Measurements from ENCODE around the gene ZNF485.
A peak's percentile ranks its signal among the peaks of the same experiment; 100 is the strongest.
"Not testable (repeated sequence)": the region's sequence is repeated elsewhere in the genome, so short reads cannot be mapped to it uniquely, and the experiment has no call there.

The ZNF485 gene

DNA sequence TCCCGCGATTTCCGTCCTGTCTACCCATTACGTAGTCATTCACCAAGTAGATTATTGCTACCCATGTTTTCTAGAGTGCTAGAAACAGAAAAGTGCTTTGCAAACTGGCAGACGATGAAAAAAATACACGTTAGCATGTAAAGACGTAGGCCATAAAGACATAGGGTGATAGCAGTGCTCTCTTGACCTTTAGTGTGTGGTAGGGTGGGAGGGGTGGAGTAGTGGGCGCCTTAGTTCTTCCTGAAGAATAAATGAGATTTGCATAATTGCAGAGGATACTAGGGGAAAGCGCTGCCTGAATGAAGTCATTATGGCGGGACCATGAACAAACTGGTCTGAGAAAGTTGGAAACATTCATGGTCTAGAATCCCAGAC, 948 bp downstream of the ZNF485 start:
- DNase-seq, result no peak

DNA sequence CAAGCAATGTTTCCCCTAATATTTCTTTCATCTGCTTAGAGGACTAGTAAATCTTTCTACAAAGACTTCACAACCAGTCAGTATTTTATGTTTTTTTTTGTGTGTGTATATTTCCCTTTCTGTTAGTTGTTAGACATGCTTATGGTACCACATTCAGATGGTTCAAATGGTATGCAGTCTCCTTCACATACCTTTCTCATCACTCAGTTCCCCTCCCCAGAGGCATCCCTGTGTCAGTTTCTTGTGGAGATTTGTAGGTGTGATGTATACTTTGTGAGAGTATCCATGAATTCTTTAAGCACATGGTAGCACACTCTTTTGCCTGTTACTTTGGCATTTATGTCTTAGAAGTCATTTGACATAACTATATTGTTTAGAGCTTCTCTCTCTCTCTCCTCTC, 4.4 kb downstream of the ZNF485 start:
- DNase-seq, result no peak

DNA sequence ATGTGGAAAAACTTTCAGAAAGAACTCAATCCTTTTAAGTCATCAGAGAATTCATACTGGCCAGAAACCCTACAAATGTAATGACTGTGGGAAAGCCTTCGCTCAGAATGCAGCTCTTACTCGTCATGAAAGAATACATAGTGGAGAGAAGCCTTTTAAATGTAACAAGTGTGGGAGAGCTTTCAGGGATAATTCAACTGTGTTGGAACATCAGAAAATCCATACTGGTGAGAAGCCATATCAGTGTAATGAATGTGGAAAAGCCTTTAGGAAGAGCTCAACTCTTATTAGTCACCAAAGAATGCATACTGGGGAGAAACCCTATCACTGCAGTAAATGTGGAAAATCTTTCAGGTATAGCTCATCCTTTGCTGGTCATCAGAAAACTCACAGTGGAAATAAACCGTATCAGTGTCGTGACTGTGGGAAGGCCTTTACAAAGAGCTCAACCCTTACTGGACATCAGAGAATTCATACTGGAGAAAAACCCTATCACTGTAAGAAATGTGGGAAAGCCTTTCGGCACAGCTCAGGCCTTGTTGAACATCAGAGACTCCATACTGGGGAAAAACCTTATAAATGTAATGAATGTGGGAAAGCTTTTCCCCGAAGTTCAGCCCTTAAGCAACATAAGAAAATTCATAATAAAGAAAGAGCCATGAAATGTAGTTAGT, 10.6 kb downstream of the ZNF485 start:
- DNase-seq, result no peak

DNA sequence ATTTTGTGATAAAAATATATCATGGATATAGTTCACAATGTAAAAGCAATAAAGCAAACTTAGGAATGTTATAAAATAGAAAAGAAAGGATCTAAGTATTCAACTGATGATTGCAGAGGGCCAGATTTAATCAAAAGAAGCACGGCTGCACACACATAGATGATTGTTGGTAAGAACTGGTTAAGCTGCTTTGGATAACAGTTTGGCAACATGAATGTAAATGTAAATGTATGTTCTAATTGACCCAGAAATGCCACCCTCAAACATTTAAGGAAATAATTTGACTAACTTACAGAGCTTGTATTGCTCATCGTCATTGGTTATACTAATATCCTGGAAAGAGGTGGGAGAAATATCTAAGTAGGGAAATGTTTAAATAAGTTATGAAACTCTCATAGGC, 13.1 kb downstream of the ZNF485 start:
- DNase-seq, result no peak

DNA sequence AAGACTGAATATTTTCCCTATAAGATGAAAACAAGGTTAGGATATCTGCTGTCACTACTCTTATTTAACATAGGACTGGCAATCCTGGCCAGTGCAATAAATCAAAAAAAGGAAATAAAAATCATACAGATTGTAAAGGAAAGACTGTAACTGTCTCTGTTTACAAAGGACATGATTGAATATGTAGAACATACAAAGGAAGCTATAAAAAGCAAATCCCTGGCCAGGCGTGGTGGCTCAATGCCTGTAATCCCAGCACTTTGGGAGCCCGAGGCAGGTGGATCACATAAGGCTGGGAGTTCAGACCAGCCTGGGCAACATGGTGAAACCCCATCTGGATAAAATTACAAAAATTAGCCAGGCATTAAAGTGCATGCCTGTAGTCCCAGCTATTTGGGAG, 15.8 kb downstream of the ZNF485 start:
- peak in 1 of 3 experiments; percentile 4 for DNase-seq

DNA sequence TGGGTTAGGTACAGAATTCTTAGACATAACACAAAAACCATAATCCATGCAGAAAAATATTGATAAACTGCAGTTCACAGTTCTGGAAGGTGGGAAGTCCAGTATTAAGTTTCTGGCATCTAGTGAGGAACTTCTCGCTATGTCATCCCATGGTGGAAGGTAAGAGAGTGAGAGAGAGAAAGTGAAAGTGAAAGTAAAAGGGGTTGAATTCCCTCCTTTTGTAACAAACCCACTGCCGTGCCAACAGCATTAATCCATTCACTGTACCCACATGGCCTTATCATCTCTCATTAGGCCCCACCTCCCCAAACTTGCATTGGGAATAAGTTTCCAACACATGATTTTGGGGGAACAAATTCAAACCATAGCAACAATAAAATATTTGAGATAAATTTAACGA, 17.1 kb downstream of the ZNF485 start:
- DNase-seq, result peak in 1 of 3 experiments; percentile 0

DNA sequence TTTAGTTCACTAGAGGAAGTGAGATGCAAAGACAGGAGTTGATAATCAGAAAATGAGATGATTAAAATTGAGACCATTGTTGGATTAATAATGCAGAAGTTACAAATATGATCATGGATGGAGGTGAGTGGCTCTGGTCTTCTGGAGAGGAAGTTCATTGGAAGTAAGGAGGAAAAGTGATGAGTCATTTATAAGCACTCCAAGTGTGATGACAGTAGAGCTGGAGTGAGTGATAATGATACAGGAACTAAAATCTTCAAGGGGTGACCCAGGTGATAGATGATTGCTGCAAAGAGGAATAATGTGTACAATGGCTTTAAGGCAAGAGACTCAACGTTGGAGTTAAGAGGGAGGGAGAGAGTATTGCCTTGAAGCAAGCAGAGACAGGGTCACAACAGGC, 21.7 kb downstream of the ZNF485 start:
- DNase-seq, result no peak

DNA sequence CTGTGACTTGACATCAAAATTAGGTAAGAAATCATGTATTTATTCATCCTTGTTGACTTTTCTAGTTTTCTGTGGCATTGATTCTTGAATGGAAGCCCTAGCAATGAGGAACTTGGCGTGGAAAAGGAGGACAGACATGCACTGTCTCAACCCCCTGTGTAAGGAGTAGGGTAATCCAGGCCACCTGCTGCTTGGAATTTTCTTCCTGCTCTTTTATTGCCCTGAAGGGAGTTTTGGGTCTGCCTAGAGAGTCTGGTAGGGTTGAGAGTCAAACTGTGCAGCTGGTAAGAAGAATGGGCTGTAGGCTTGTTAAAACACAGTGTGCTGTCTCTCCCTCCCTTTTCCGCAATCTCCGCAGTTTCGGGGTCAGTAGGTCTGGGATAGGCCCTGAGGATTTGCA, 22.7 kb downstream of the ZNF485 start:
- DNase-seq, result no peak

DNA sequence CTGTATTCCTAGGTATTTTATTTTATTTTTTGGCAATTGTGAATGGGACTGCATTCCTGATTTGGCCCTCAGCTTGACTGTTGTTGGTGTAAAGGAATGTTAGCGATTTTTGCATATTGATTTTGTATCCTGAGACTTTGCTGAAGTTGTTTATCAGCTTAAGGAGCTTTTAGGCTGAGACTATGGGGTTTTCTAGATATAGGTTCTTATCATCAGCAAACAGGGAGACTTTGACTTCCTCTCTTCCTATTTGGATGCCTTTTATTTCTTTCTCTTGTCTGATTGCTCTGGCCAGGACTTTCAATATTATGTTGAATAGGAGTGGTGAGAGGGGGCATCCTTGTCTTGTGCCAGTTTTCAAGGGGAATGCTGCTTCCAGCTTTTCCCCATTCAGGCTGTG, 29.6 kb downstream of the ZNF485 start:
- DNase-seq, result not testable (repeated sequence)

DNA sequence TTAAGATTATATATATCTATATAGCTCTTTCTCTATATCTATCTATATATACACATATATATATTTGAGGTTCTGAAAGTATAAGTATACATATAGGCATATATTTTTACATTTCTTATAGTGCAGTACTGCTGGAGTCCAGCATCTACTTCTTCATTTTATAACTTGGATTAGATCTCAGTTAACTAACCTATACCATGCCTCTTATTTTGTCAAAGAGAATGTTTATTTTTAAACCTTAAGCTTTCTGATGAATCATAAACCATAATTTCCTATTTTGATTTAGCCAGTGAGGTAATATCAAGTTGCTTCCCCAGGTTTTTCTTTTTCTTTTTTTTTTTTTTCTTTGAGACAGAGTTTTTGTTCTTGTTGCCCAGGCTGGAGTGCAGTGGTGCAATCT, 34.4 kb downstream of the ZNF485 start:
- DNase-seq, result no peak

DNA sequence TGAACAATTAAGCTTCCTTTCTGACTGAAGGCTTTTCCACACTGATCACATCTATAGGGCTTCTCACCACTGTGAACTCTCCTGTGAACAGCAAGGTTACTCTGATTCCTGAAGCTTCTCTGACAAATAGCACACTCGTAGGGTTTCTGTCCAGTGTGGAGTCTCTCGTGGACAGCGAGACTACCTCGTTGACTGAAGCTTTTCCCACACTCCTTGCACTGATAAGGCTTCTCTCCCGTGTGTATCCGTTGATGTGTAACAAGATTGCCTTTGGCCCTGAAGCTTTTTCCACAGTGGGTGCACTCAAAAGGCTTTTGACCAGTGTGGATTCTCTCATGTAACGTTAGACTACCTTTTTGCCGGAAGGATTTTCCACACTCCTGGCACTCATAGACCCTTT, 38.0 kb downstream of the ZNF485 start:
- no peak for DNase-seq

DNA sequence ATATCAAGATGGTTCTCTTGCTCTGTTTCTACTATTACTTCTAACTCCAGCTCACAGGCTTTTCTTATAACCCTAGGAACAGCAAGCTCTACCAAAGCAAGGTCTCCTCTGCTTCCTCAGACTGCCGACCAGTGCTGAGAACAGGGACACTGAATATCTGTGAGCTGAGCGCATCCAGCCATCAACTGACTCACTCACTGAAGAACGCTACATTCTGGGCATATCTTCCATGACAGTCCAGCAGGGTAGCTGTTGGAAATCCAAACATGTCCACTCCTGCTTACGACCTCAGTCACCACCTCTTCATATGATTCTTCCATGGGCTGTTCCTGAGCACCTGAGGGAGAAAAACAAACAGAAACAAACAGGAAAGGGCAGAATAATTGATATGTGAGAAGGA, 39.6 kb downstream of the ZNF485 start:
- DNase-seq, result no peak

DNA sequence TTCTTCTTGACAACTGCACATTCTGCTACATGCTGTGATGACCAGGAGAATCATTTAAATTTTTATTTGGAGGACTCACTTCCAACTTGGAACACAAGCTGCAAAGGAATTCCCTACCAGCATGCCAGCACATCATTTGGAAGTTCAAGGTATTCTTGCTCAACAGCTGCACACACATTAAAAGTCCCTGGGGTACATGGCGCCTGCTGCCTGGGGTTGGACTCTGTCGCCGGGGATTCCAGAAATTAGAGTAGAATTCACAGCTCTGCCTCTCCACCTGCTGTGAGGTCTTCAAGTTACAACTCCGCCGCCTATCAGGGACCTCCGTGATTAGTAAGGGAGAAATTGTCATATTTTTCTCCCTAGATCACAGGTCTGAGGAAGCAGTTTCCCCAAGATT, 41.3 kb downstream of the ZNF485 start:
- no peak for DNase-seq

DNA sequence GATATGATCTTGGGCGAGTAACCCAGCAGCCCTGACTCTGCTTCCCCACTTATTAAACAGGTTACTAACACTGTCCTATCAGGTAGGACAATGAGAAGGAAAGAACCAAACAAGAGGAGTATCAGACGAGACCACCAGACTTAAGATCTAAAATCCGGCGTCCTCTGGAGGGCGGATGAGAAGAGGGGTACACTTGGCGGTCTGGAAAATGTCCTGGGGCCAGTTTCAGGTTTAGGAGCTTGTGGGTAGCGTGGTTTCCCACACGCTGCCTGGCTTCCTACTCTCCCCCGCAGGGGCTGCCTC, 41.8 kb downstream of the ZNF485 start:
- no peak for DNase-seq

DNA sequence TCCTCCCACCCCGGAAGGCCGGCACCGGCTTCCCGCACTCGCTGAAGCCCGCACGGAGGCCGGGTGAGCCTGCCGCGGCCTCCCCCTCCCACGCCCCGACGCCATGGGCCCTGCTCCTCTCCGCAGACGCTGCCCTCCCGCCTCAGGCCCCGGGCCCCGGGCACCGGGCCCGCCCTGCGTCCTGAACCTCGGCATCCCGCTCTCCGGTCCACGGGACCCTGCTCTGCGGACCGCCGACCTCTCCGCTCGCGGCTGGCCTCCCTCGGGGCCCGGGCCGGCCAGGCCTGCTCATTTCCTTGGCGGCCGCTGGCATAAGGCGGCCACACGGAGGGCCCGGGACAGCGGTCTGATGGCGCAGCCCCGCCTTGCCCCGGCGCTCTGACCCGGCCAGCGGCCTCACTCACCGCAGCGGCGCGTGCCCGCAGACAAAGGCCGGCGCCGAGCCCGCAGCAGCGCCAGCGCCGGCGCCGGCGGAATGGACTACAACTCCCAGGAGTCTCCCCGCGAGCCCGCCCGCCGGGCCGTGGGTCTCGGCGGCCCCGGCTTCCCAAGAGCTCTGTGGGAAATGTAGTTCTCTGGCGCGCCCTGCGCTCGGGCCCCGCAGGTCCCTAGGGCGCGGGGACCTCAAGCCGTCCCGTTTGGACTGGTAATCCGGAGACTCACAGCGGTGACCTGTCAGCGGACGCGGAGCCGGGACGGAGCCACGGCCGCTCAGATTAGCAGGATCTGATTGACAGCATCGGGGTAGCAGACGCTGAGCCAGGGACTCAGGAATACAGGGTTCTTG, 42.4 kb downstream of the ZNF485 start, which contains the start of gene ZNF32:
Gene ZNF32 (minus strand): TSS at position 484 of the 787 bp plus-strand sequence. CDS start 2,748 bp downstream, outside the sequence.
- peak; percentile 73 to 83 (median 80) for DNase-seq

DNA sequence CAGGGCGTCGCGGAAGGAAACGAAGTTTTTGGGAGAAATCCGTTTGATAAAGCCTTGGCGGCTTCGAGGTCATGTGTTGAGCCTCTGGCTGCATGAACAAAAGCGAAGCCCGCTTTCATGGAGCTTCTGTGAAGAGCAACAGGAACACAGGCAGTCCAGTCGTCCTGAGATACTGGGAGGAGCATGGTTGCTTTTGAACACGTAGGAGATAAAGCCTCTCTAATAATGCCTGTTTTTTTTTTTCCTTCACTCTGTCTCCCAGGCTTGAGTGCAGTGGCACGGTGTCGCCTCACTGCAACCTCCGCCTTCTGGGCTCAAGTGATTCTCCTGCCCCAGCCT, 42.9 kb downstream of the ZNF485 start:
- no peak for DNase-seq

DNA sequence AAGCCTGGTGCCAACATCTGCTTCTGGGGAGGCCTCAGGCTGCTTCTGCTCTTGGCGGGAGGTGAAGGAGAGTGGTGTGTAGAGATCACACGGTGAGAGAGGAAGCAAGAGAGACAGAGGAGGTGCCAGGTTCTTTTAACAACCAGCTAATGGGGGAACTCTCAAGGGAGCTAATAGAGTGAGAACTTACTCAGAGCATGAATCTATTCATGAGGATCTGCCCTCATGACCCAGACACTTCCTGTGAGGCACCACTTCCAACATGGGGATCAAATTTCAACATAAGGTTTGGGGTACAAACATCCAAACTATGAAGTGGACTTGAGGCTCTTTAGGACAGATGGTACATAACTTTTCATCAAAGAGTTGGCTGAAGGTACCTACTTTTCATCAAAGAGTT, 47.5 kb downstream of the ZNF485 start:
- DNase-seq, result no peak

DNA sequence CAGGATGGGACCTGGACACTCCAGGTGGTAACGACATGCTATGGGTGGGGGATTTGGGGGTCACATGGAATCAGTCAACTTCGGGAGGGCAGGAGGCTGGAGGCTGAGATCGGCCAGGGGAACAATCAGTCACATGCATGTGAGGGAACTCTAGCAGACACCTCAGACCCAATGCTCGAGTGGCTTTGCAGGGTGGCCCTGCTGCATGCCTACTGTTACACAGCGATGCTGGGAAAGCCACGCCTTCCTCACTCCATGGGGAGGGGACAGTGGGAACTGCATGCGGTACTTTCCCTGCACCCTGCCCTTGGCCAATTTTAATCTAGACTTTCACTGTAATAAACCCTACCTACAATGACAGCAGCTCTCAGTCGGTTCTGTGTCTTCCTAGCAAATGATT, 49.1 kb downstream of the ZNF485 start:
- DNase-seq, result no peak

DNA sequence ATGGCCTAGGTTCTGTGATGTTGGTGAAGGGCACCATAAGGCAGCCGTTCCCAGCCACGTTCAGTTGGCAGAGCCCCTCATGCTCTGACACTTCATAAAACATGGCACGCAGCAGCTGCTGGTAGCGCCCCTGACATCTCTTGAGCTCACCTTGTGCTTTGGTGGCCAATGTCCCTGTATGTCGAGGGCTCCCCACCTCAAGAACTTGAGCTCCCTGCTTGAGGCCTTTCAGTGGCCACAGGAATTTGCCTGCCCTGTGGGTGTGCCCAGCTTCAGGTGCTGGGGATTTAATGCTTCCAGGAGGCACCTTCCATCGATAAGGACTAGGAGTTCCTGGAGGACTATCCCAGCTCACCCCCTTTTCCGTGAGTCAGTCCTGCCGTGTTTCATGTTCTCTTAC, 52.0 kb downstream of the ZNF485 start:
- DNase-seq, result no peak

DNA sequence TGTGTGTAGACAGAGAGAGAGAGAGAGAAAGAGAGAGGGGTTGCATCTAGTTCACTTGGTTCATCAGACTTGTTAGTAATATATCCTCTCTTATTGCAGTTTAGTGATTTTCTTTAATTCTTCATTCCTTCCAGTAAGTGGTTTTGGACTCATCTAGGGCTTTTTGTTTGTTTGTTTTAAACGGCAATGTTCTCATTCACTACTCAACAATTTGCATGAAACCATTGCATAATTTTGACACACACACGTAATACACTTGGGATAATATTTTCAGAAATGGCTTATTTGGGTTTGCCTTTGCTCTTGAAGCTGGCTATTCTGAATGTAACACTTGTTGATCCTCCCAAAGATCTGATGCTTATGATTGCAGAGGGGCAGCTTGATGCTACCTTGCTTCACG, 58.8 kb downstream of the ZNF485 start:
- DNase-seq, result no peak

DNA sequence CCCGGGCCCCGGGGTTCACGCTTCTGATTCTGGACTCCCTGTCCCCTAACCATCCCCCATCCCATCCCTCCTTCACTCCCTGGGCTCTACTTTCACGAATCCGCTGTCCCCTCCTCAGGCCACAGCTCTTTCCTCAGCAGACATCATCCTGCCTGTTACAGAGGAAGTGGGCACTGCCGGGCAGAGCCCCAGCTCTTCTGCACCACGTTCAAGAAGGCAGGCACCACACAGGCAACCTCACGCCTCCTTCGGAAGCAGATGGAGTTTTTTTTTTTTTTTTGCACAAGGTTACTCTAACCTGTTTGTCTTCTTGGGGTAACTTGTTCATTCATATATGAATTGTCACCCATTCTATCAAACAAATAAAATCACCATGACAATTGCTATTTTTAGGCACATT, 60.3 kb downstream of the ZNF485 start:
- no peak for DNase-seq

DNA sequence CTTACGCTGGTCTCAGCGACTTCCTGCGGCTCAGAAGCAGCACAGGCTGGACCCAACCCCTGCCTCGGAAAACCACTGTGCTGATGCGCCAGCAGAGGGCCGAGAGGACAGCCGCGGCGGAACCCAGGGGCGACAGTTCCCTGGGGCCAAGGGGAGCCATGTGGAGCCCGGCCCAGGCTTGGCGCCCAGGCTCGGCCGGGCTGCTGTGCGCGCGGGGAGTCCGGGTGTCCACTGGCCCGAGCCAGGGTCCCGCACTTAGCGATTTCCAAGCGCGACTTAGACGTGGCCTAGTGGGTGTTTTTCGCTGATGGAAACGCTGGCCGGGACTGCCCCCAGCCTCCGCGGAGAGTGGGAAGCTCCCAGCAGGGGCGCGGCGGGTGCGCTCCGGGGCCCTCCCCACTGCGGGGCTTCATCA, 61.1 kb downstream of the ZNF485 start:
- DNase-seq, result no peak

Measured in NCI-H1417 (cell line).